ENCODE data around the gene TMEM164.

GRCh38 chrX:109964390-109964789 lies 38.5 kb upstream of the TMEM164 start:
- TF ChIP-seq CREB1 (CRISPR knock-in tag; IDR thresholded peaks at IDR 0.05; ENCODE audit: low read depth) (no peak), JUNB (IDR thresholded peaks at IDR 0.05; ENCODE audit: unreplicated experiment) (no peak), CTCF (conservative IDR thresholded peaks at IDR 0.05; ENCODE audit: low read depth in 2 of 2) (no peak), EZH2 (IDR thresholded peaks at IDR 0.05; ENCODE audit: low read depth, unreplicated experiment) (no peak)
